BJ (cell line): Measurements from ENCODE around the gene ZNF865. TPM values are rescaled to one million over a fixed set of nuclear protein-coding genes. Genes with fewer than 3 reads are reported as not detected.

ENCODE experiments used
- CTCF ChIA-PET: fragments of 350-600 bp; formaldehyde crosslinking; extraction: SDS; loops from one replicate; lab custom pipeline; 2021; ENCODE audit warnings: antibody characterized with exemption, inconsistent platforms; lab: Yijun Ruan, JAX
- POLR2A ChIA-PET: fragments of 300-600 bp; sonication (Branson Sonifier 250); formaldehyde crosslinking; extraction: SDS; loops from one replicate; lab custom pipeline; 2021; ENCODE audit warnings: antibody characterized with exemption; lab: Charles Lee
- DNase-seq: peaks from one replicate; pipeline ENCODE4 v3.0.0-alpha.2; 2011; ENCODE audit warnings: low read depth
- H3K27me3 ChIP-seq: 2 replicates; pipeline ENCODE4 v1.6.0; 2011; ENCODE audit warnings: low read length; ENCODE audit not compliant: control insufficient read depth, insufficient read depth
- H3K36me3 ChIP-seq: 2 replicates; pipeline ENCODE4 v1.5.1; 2011; ENCODE audit warnings: low read length; ENCODE audit not compliant: control insufficient read depth, insufficient read depth
- H3K4me3 ChIP-seq: 2 replicates; pipeline ENCODE4 v1.5.1; 2011; ENCODE audit warnings: low read depth, mild to moderate bottlenecking, control low read depth, low read length
- CTCF ChIP-seq: IDR thresholded peaks from 2 replicates; pipeline ENCODE4 v1.5.1; 2011; ENCODE audit warnings: low read depth, mild to moderate bottlenecking, control low read depth, inconsistent platforms, low read length, moderate library complexity; ENCODE audit not compliant: insufficient read depth
- polyA plus RNA-seq: library from polyadenylated mRNA; depleted of rRNA; stranded (reverse); fragments of >200 nt; gene quantifications from 2 replicates; pipeline ENCODE4 v1.2.3, GENCODE V29; 2011

ZNF865 gene
- polyA plus RNA-seq, 1 experiment = 1.4 TPM

GRCh38 chr19:55644191-55644833 is 38.9 kb downstream of the ZNF865 start:
- no peaks in the 10 kb centered on the region for H3K27me3 ChIP-seq
- ChIA-PET CTCF (interaction anchor here (1.9 to 2.7 kb wide), 2 partner anchors 10 to 12 kb away, joined by 7 to 9 read pairs; no protein-coding TSS in a partner anchor), POLR2A (no interaction called here)
- peaks cover 5% of the 10 kb centered on the region for H3K36me3 ChIP-seq
- peak overlapping the region; percentile 75 for H3K4me3 ChIP-seq
- TF ChIP-seq CTCF = no peak
- no peak for DNase-seq

- peaks cover 5% of the 10 kb centered on the region for H3K36me3 ChIP-seq
- DNase-seq = no peak
- ChIA-PET POLR2A (no interaction called here), CTCF (interaction anchor here (1.9 kb wide), 1 partner anchor 9 kb away, joined by 7 read pairs; no protein-coding TSS in a partner anchor)
- H3K27me3 ChIP-seq = no peaks in the 10 kb centered on the region
- no peak overlapping the region for H3K4me3 ChIP-seq
- no peak for TF ChIP-seq CTCF
Measured at GRCh38 chr19:55644842-55645511, 39.5 kb downstream of the ZNF865 start.

GRCh38 chr19:55645512-55645881 is 40.0 kb downstream of the ZNF865 start:
- H3K36me3 ChIP-seq = peaks cover 5% of the 10 kb centered on the region
- no peak for TF ChIP-seq CTCF
- no peaks in the 10 kb centered on the region for H3K27me3 ChIP-seq
- no peak overlapping the region for H3K4me3 ChIP-seq
- ChIA-PET CTCF (interaction anchor here (1.0 to 1.9 kb wide), 2 partner anchors 9 to 12 kb away, joined by 3 to 7 read pairs; no protein-coding TSS in a partner anchor), POLR2A (no interaction called here)
- no peak for DNase-seq

GRCh38 chr19:55646889-55647731 is 41.7 kb downstream of the ZNF865 start:
- no peak for TF ChIP-seq CTCF
- H3K4me3 ChIP-seq = peak overlapping the region; percentile 86
- ChIA-PET POLR2A (interaction anchor here (1.3 kb wide), 1 partner anchor 10 kb away, joined by 4 read pairs; no protein-coding TSS in a partner anchor), CTCF (interaction anchor here (0.7 to 2.1 kb wide), 4 partner anchors 15 to 179 kb away, joined by 3 to 14 read pairs (median 6); no protein-coding TSS in a partner anchor)
- H3K36me3 ChIP-seq = peaks cover 5% of the 10 kb centered on the region
- no peak for DNase-seq
- H3K27me3 ChIP-seq = no peaks in the 10 kb centered on the region
